Panc1 (cell line): ENCODE data around the gene ARHGAP44. TPM values are rescaled to one million over a fixed set of nuclear protein-coding genes. Genes with fewer than 3 reads are reported as not detected.

Experiments used
- ATAC-seq: fragments of 200-7000 bp; cut with Tn5 transposase; 2 replicates; pipeline ENCODE4 v1.9.1; 2020; ENCODE audit warnings: mild to moderate bottlenecking, moderate library complexity
- BruUV-seq: library from RNA; stranded (reverse); fragments of 400-500 nt; replicated peaks from 2 replicates; lab custom pipeline; 2021; lab: Mats Ljungman, UMichigan
- CTCF ChIA-PET: fragments of 300-600 bp; sonication (Branson Sonifier 250); formaldehyde crosslinking; loops from one replicate; lab custom pipeline; 2022; ENCODE audit warnings: antibody characterized with exemption; lab: Charles Lee
- POLR2A ChIA-PET: fragments of 300-600 bp; sonication (Branson Sonifier 250); formaldehyde crosslinking; loops from one replicate; lab custom pipeline; 2022; ENCODE audit warnings: antibody characterized with exemption; lab: Charles Lee
- DNase-seq: peaks from one replicate; pipeline ENCODE4 v3.0.0-alpha.2; 2010; ENCODE audit warnings: low read depth, low spot score
- H3K27ac ChIP-seq: 2 replicates; pipeline ENCODE4 v1.5.1; 2011; ENCODE audit warnings: mild to moderate bottlenecking, low read length, inconsistent platforms
- H3K27me3 ChIP-seq: fragments of 200-500 bp; sonication (Bioruptor generic); 2 replicates; pipeline ENCODE4 v1.6.0; 2014; ENCODE audit warnings: low read length, inconsistent platforms; ENCODE audit not compliant: control insufficient read depth, insufficient read depth
- H3K36me3 ChIP-seq: fragments of 200-500 bp; sonication (Bioruptor generic); 2 replicates; pipeline ENCODE4 v1.5.1; 2014; ENCODE audit warnings: inconsistent platforms, mild to moderate bottlenecking, low read length, moderate library complexity; ENCODE audit not compliant: control insufficient read depth, insufficient read depth
- H3K4me1 ChIP-seq: 2 replicates; pipeline ENCODE4 v1.5.1; 2011; ENCODE audit warnings: inconsistent platforms, mild to moderate bottlenecking, low read length, moderate library complexity; ENCODE audit not compliant: control insufficient read depth, insufficient read depth
- H3K4me3 ChIP-seq, 2 experiments: 2 replicates each; pipeline ENCODE4 v1.5.1; 2011 to 2012; ENCODE audit warnings: low read depth in 2 of 2, low read length in 2 of 2, mild to moderate bottlenecking in 2 of 2, inconsistent platforms in 1 of 2, moderate library complexity in 1 of 2
- H3K9me3 ChIP-seq: fragments of 200-500 bp; sonication (Bioruptor generic); 2 replicates; pipeline ENCODE4 v1.5.1; 2014; ENCODE audit warnings: low read depth, mild to moderate bottlenecking, inconsistent platforms, low read length, moderate library complexity; ENCODE audit not compliant: control insufficient read depth, insufficient read depth
- CTCF ChIP-seq: fragments of 450-650 bp; IDR thresholded peaks from 2 replicates; pipeline ENCODE4 v1.5.1; 2017; ENCODE audit warnings: mild to moderate bottlenecking
- POLR2AphosphoS5 ChIP-seq: IDR thresholded peaks from 2 replicates; pipeline ENCODE4 v1.6.1; 2012; ENCODE audit warnings: mild to moderate bottlenecking, low read depth, low read length, moderate library complexity
- REST ChIP-seq, 2 experiments: IDR thresholded peaks; 2 replicates each; pipeline ENCODE4 v1.6.1; 2011 to 2012; ENCODE audit warnings: low read depth in 2 of 2, control low read depth in 1 of 2, low read length in 1 of 2, mild to moderate bottlenecking in 1 of 2, moderate library complexity in 1 of 2; ENCODE audit not compliant: insufficient read depth in 1 of 2
- SIN3A ChIP-seq: IDR thresholded peaks from 2 replicates; pipeline ENCODE4 v1.6.1; 2012; ENCODE audit warnings: low read depth, mild to moderate bottlenecking, low read length, moderate library complexity, borderline replicate concordance; ENCODE audit not compliant: insufficient read depth
- TCF7L2 ChIP-seq: IDR thresholded peaks from 2 replicates; pipeline ENCODE4 v1.6.1; 2011; ENCODE audit warnings: mild to moderate bottlenecking, low read depth, low read length, inconsistent platforms
- in situ Hi-C: cut with HindIII; loops from 2 replicates; pipeline ENCODE4 v1.10.0; 2016; ENCODE audit warnings: low sequenced_read_pairs, low pct_unique_long_range_greater_than_20kb
- intact Hi-C: fragments of 100-400 bp; cut with micrococcal nuclease; formaldehyde crosslinking; loops from one replicate; pipeline ENCODE4 v1.10.0; 2022; ENCODE audit not compliant: unreplicated experiment
- total RNA-seq: library from RNA; stranded (reverse); gene quantifications from one replicate; pipeline ENCODE4 v1.2.1, GENCODE V29; 2021; ENCODE audit not compliant: unreplicated experiment

Gene ARHGAP44
- total RNA-seq, 1 experiment from 2014 or later = 0.80 TPM

GRCh38 chr17:12998874-12999273 lies 209.6 kb downstream of the ARHGAP44 start:
- ATAC-seq (no peak), DNase-seq (no peak)
- Histone ChIP-seq H3K27me3 (no peaks in the 10 kb centered on the region), H3K9me3 (no peaks in the 10 kb centered on the region), H3K36me3 (peaks cover 25% of the 10 kb centered on the region), H3K27ac (no peak overlapping the region), H3K4me1 (no peaks in the 10 kb centered on the region), H3K4me3 (no peak overlapping the region)
- ChIA-PET POLR2A (no interaction called here), CTCF (no interaction called here)
- TF ChIP-seq SIN3A (no peak), POLR2AphosphoS5 (no peak), REST (IDR thresholded peaks at IDR 0.05; ENCODE audit: insufficient read depth in 1 of 2, low read depth in 2 of 2, low read length in 1 of 2) (no peak), CTCF (no peak), TCF7L2 (no peak)
- intact Hi-C loops (no loop called here), in situ Hi-C loops (no loop called here)
- no TSS peak for BruUV-seq

GRCh38 chr17:13000561-13000960 lies 211.3 kb downstream of the ARHGAP44 start:
- intact Hi-C loops (loop anchor here (10.0 kb wide), 1 partner anchor 746 kb away; no protein-coding TSS in a partner anchor), in situ Hi-C loops (no loop called here)
- H3K27ac ChIP-seq = no peak overlapping the region
- DNase-seq (no peak), ATAC-seq (no peak)
- H3K27me3 ChIP-seq = no peaks in the 10 kb centered on the region
- CTCF ChIA-PET = no interaction called here
- no peaks in the 10 kb centered on the region for H3K9me3 ChIP-seq
- POLR2A ChIA-PET = no interaction called here
- TF ChIP-seq POLR2AphosphoS5 = no peak
- TF ChIP-seq CTCF = no peak
- no peak for TF ChIP-seq REST (IDR thresholded peaks at IDR 0.05; ENCODE audit: insufficient read depth in 1 of 2, low read depth in 2 of 2, low read length in 1 of 2)
- TF ChIP-seq SIN3A = no peak
- no peak for TF ChIP-seq TCF7L2
- H3K4me1 ChIP-seq = no peaks in the 10 kb centered on the region
- H3K4me3 ChIP-seq = no peak overlapping the region
- H3K36me3 ChIP-seq = peaks cover 20% of the 10 kb centered on the region
- no TSS peak for BruUV-seq
